GM18508 (cell line): ENCODE measurements around the gene KRTAP19-8.

Experiments used
- ATAC-seq: cut with Tn5 transposase; IDR thresholded peaks from one replicate; pipeline ENCODE4 v1.9.1; 2021; ENCODE audit warnings: moderate number of reproducible peaks; ENCODE audit not compliant: insufficient read depth, unreplicated experiment

KRTAP19-8 gene

GRCh38 chr21:31012133-31013089 is 25.9 kb downstream of the KRTAP19-8 start:
- peak; percentile 49 for ATAC-seq

GRCh38 chr21:31011412-31011811 is 26.9 kb downstream of the KRTAP19-8 start:
- ATAC-seq, result no peak

GRCh38 chr21:31008355-31008754 is 29.9 kb downstream of the KRTAP19-8 start:
- no peak for ATAC-seq

GRCh38 chr21:31005019-31005418 is 33.3 kb downstream of the KRTAP19-8 start:
- ATAC-seq, result no peak

- no peak for ATAC-seq
These were observed 34.8 kb downstream of the KRTAP19-8 start for GRCh38 chr21:31003471-31003870.

- ATAC-seq, result no peak
These were observed 40.7 kb downstream of the KRTAP19-8 start for GRCh38 chr21:30997541-30997940.

- ATAC-seq, result no peak
These were observed 41.5 kb downstream of the KRTAP19-8 start for GRCh38 chr21:30996728-30997127.

GRCh38 chr21:30994932-30995331 is 43.3 kb downstream of the KRTAP19-8 start:
- no peak for ATAC-seq

GRCh38 chr21:30990514-30991262 is 47.6 kb downstream of the KRTAP19-8 start:
- no peak for ATAC-seq

GRCh38 chr21:30988706-30989105 is 49.6 kb downstream of the KRTAP19-8 start:
- ATAC-seq, result no peak
